HepG2 (cell line): ENCODE data around the gene SSPN. TPM values are rescaled to one million over a fixed set of nuclear protein-coding genes. Genes with fewer than 3 reads are reported as not detected.

Experiments used
- NFIC ChIP-seq: IDR thresholded peaks from 2 replicates; pipeline ENCODE4 v1.6.1; 2012; ENCODE audit warnings: mild to moderate bottlenecking, low read length, inconsistent platforms
- SMARCC2 ChIP-seq: fragments of 450-650 bp; IDR thresholded peaks from 2 replicates; pipeline ENCODE4 v1.6.1; 2017; ENCODE audit warnings: antibody characterized with exemption, mild to moderate bottlenecking
- ZNF34 ChIP-seq: sonication (generic); formaldehyde crosslinking; IDR thresholded peaks from 2 replicates; pipeline ENCODE4 v1.4.0; 2020; ENCODE audit warnings: mild to moderate bottlenecking, missing genetic modification reagents, borderline replicate concordance
- ZNF446 ChIP-seq: sonication (generic); formaldehyde crosslinking; IDR thresholded peaks from 2 replicates; pipeline ENCODE4 v1.5.0; 2020; ENCODE audit warnings: mild to moderate bottlenecking, missing genetic modification reagents
- ZNF629 ChIP-seq: sonication (generic); formaldehyde crosslinking; conservative IDR thresholded peaks from 2 replicates; pipeline ENCODE4 v1.5.0; 2020; ENCODE audit warnings: missing genetic modification reagents
- ZNF850 ChIP-seq: sonication (generic); formaldehyde crosslinking; conservative IDR thresholded peaks from 2 replicates; pipeline ENCODE4 v1.9.0; 2021; ENCODE audit warnings: mild to moderate bottlenecking, missing genetic modification reagents
- polyA plus RNA-seq, 8 experiments: library from polyadenylated mRNA; depleted of rRNA in 3 of 8; stranded (reverse) in 7 of 8; unstranded in 1 of 8; fragments of >200 nt; fragmentation: Illumina TruSeq in 4 of 8; extraction: Trizol in 4 of 8; gene quantifications; 2 replicates each; pipeline versions ENCODE4 v1.2.1 to v1.2.3, GENCODE V29; 2011 to 2016; ENCODE audit warnings: low read depth in 4 of 8, missing spikeins in 1 of 8, mixed read lengths in 1 of 8; ENCODE audit not compliant: insufficient read depth in 1 of 8
- total RNA-seq, 5 experiments: library from RNA; depleted of rRNA; stranded (reverse); fragments of >200 nt; fragmentation: Illumina TruSeq; extraction: Trizol; gene quantifications; 2 replicates each; pipeline ENCODE4 v1.2.3, GENCODE V29; 2016; ENCODE audit warnings: low read depth in 1 of 5
- TF ChIP-seq, protein P1 (sequence below), 2 experiments: fragments of 450-650 bp in 1 of 2; sonication (generic) in 1 of 2; formaldehyde crosslinking in 1 of 2; IDR thresholded peaks; 2 replicates each; pipeline versions ENCODE4 v1.6.1 to v1.8.0; 2016 to 2022; ENCODE audit warnings: antibody characterized with exemption in 1 of 2, mild to moderate bottlenecking in 1 of 2, missing genetic modification reagents in 1 of 2
- TF ChIP-seq, protein P2 (sequence below): sonication (generic); formaldehyde crosslinking; IDR thresholded peaks from one replicate; pipeline ENCODE4 v1.5.1; 2020; ENCODE audit warnings: mild to moderate bottlenecking, missing genetic modification reagents; ENCODE audit errors: not compliant biosample characterization
- TF ChIP-seq, protein P3 (sequence below): sonication (generic); formaldehyde crosslinking; IDR thresholded peaks from 2 replicates; pipeline ENCODE4 v1.8.1; 2023; ENCODE audit warnings: mild to moderate bottlenecking, missing genetic modification reagents, borderline replicate concordance
- TF ChIP-seq, protein P4 (sequence below): sonication (generic); formaldehyde crosslinking; IDR thresholded peaks from 2 replicates; pipeline ENCODE4 v1.5.1; 2020; ENCODE audit warnings: mild to moderate bottlenecking, missing genetic modification reagents, borderline replicate concordance

The SSPN gene
- total and polyA plus RNA-seq, 2 of the 13 experiments (the other 11 are each of a cell fraction or from before 2014, with no cell fraction given) = not detected

DNA sequence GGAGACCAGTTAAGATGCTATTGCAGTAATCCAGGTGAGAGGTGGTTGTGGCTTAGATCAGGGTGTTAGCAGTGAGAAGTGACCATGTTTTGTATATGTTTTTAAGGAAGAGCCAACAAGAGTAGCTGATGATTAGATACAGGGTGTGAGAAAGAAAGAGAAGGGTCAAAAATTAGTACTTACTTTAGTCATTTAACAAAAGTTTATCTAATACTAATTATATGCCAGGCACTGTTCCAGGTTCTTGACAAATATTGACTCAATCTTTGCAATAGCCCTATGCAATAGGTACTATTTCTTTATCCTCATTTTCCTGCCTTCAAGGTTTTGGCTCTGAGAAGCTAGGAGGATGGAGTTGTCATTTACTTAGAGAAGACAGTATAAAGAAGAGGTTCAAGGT lies 70.2 kb downstream of the SSPN start (continued):
- TF ChIP-seq, protein P1, sequence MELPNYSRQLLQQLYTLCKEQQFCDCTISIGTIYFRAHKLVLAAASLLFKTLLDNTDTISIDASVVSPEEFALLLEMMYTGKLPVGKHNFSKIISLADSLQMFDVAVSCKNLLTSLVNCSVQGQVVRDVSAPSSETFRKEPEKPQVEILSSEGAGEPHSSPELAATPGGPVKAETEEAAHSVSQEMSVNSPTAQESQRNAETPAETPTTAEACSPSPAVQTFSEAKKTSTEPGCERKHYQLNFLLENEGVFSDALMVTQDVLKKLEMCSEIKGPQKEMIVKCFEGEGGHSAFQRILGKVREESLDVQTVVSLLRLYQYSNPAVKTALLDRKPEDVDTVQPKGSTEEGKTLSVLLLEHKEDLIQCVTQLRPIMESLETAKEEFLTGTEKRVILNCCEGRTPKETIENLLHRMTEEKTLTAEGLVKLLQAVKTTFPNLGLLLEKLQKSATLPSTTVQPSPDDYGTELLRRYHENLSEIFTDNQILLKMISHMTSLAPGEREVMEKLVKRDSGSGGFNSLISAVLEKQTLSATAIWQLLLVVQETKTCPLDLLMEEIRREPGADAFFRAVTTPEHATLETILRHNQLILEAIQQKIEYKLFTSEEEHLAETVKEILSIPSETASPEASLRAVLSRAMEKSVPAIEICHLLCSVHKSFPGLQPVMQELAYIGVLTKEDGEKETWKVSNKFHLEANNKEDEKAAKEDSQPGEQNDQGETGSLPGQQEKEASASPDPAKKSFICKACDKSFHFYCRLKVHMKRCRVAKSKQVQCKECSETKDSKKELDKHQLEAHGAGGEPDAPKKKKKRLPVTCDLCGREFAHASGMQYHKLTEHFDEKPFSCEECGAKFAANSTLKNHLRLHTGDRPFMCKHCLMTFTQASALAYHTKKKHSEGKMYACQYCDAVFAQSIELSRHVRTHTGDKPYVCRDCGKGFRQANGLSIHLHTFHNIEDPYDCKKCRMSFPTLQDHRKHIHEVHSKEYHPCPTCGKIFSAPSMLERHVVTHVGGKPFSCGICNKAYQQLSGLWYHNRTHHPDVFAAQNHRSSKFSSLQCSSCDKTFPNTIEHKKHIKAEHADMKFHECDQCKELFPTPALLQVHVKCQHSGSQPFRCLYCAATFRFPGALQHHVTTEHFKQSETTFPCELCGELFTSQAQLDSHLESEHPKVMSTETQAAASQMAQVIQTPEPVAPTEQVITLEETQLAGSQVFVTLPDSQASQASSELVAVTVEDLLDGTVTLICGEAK (IDR thresholded peaks at IDR 0.05) = no peak
- TF ChIP-seq, protein P1 (CRISPR knock-in tag; IDR thresholded peaks at IDR 0.05) = no peak
- TF ChIP-seq, protein P2, sequence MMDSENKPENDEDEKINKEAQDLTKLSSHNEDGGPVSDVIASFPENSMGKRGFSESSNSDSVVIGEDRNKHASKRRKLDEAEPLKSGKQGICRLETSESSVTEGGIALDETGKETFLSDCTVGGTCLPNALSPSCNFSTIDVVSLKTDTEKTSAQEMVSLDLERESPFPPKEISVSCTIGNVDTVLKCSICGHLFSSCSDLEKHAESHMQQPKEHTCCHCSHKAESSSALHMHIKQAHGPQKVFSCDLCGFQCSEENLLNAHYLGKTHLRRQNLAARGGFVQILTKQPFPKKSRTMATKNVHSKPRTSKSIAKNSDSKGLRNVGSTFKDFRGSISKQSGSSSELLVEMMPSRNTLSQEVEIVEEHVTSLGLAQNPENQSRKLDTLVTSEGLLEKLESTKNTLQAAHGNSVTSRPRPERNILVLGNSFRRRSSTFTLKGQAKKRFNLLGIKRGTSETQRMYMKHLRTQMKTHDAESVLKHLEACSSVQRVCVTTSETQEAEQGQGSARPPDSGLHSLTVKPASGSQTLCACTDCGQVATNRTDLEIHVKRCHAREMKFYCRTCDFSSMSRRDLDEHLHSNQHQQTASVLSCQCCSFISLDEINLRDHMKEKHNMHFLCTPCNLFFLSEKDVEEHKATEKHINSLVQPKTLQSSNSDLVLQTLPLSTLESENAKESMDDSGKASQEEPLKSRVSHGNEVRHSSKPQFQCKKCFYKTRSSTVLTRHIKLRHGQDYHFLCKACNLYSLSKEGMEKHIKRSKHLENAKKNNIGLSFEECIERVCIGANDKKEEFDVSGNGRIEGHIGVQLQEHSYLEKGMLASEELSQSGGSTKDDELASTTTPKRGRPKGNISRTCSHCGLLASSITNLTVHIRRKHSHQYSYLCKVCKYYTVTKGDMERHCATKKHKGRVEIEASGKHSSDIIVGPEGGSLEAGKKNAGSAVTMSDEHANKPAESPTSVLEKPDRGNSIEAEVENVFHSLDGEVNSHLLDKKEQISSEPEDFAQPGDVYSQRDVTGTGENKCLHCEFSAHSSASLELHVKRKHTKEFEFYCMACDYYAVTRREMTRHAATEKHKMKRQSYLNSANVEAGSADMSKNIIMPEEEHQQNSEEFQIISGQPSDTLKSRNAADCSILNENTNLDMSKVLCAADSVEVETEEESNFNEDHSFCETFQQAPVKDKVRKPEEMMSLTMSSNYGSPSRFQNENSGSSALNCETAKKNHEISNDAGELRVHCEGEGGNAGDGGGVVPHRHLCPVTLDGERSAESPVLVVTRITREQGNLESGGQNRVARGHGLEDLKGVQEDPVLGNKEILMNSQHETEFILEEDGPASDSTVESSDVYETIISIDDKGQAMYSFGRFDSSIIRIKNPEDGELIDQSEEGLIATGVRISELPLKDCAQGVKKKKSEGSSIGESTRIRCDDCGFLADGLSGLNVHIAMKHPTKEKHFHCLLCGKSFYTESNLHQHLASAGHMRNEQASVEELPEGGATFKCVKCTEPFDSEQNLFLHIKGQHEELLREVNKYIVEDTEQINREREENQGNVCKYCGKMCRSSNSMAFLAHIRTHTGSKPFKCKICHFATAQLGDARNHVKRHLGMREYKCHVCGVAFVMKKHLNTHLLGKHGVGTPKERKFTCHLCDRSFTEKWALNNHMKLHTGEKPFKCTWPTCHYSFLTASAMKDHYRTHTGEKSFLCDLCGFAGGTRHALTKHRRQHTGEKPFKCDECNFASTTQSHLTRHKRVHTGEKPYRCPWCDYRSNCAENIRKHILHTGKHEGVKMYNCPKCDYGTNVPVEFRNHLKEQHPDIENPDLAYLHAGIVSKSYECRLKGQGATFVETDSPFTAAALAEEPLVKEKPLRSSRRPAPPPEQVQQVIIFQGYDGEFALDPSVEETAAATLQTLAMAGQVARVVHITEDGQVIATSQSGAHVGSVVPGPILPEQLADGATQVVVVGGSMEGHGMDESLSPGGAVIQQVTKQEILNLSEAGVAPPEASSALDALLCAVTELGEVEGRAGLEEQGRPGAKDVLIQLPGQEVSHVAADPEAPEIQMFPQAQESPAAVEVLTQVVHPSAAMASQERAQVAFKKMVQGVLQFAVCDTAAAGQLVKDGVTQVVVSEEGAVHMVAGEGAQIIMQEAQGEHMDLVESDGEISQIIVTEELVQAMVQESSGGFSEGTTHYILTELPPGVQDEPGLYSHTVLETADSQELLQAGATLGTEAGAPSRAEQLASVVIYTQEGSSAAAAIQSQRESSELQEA = no peak
- TF ChIP-seq SMARCC2 = no peak
- no peak for TF ChIP-seq NFIC
- TF ChIP-seq ZNF446 (CRISPR knock-in tag) = no peak
- TF ChIP-seq ZNF850 (CRISPR knock-in tag) = no peak
- TF ChIP-seq ZNF34 (CRISPR knock-in tag) = no peak
- TF ChIP-seq, protein P3, sequence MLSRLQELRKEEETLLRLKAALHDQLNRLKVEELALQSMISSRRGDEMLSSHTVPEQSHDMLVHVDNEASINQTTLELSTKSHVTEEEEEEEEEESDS (CRISPR knock-in tag) = no peak
- TF ChIP-seq ZNF629 (CRISPR knock-in tag) = no peak
- TF ChIP-seq, protein P4, sequence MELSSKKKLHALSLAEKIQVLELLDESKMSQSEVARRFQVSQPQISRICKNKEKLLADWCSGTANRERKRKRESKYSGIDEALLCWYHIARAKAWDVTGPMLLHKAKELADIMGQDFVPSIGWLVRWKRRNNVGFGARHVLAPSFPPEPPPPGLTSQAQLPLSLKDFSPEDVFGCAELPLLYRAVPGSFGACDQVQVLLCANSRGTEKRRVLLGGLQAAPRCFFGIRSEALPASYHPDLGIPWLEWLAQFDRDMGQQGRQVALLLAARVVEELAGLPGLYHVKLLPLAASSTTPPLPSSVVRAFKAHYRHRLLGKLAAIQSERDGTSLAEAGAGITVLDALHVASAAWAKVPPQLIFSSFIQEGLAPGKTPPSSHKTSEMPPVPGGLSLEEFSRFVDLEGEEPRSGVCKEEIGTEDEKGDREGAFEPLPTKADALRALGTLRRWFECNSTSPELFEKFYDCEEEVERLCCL (CRISPR knock-in tag) = no peak
